MM.1S (cell line): ENCODE measurements around the gene ZNF785.

Experiments used
- EZH2 ChIP-seq: fragments of 300-600 bp; sonication (generic); optimal IDR thresholded peaks from 2 replicates; pipeline ENCODE3; 2017; ENCODE audit warnings: low read depth, mild to moderate bottlenecking, antibody characterized with exemption, low read length, mixed read lengths
- EZH2phosphoT487 ChIP-seq: fragments of 300-600 bp; sonication (generic); IDR thresholded peaks from 2 replicates; pipeline ENCODE4 v1.6.1; 2018; ENCODE audit warnings: antibody characterized with exemption, low read length
- TF ChIP-seq, protein P1 (sequence below): fragments of 300-600 bp; sonication (generic); IDR thresholded peaks from 2 replicates; pipeline ENCODE4 v1.5.1; 2016; ENCODE audit warnings: antibody characterized with exemption, low read length, mixed read lengths

DNA sequence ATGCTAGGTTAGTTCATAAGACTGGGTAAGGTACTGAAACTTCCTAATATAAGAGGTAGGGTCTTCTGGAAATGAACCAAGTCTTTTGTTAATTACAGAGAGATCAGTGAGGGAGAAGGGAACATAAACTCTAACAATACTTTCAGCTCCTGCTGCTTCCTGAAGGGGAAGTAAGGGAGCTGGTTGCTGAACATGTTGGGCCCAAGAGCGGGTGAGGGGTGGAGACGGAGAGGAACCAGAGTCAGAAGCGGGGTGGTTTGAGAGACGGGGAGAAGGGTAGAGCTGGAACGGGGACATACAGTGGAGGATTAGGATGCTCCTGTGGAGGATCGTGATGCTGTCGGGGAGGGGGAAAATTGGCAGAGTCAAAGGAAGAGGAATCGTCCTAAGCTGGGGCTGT, 39.4 kb downstream of the ZNF785 start:
- TF ChIP-seq, protein P1, sequence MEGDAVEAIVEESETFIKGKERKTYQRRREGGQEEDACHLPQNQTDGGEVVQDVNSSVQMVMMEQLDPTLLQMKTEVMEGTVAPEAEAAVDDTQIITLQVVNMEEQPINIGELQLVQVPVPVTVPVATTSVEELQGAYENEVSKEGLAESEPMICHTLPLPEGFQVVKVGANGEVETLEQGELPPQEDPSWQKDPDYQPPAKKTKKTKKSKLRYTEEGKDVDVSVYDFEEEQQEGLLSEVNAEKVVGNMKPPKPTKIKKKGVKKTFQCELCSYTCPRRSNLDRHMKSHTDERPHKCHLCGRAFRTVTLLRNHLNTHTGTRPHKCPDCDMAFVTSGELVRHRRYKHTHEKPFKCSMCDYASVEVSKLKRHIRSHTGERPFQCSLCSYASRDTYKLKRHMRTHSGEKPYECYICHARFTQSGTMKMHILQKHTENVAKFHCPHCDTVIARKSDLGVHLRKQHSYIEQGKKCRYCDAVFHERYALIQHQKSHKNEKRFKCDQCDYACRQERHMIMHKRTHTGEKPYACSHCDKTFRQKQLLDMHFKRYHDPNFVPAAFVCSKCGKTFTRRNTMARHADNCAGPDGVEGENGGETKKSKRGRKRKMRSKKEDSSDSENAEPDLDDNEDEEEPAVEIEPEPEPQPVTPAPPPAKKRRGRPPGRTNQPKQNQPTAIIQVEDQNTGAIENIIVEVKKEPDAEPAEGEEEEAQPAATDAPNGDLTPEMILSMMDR, result no peak
- TF ChIP-seq EZH2 (no peak), EZH2phosphoT487 (no peak)
